Measurements from ENCODE around the gene CCDC88B. TPM values are rescaled to one million over a fixed set of nuclear protein-coding genes. Genes with fewer than 3 reads are reported as not detected.

Gene CCDC88B
- total and polyA plus RNA-seq, 2 experiments from 2014 or later, result 4.9 to 10.0 TPM

- 89% methylated on average over 8 of the region's 8 CpGs for WGBS (ENCODE audit: low lambda C conversion rate, missing lambda C conversion rate)
- TF ChIP-seq EZH2phosphoT487 (IDR thresholded peaks at IDR 0.05; ENCODE audit: low read depth, severe bottlenecking, unreplicated experiment), result no peak
- no peak for TF ChIP-seq EZH2 (IDR thresholded peaks at IDR 0.05; ENCODE audit: borderline replicate concordance)
- no peak for TF ChIP-seq CTCF (IDR thresholded peaks at IDR 0.05; ENCODE audit: poor library complexity)
- no peaks in the 10 kb centered on the region for H3K9me2 ChIP-seq (replicated peaks; ENCODE audit: insufficient read depth)
- H2AFZ ChIP-seq, result no peak overlapping the region
- no peaks in the 10 kb centered on the region for H3K27me3 ChIP-seq
- no peaks in the 10 kb centered on the region for H3K79me2 ChIP-seq
- no peaks in the 10 kb centered on the region for H3K36me3 ChIP-seq (replicated peaks; ENCODE audit: insufficient read depth, low read depth)
- H3K27ac ChIP-seq, result no peak overlapping the region
- H4K20me1 ChIP-seq (ENCODE audit: insufficient read depth, poor library complexity, severe bottlenecking), result no peaks in the 10 kb centered on the region
- H3K4me1 ChIP-seq (ENCODE audit: insufficient read depth), result peaks cover 5% of the 10 kb centered on the region
- H3K4me2 ChIP-seq, result no peak overlapping the region
- no peak for DNase-seq (ENCODE audit: low spot score)
- H3K4me3 ChIP-seq, result no peak overlapping the region
- H3K9me3 ChIP-seq (ENCODE audit: low read depth), result no peaks in the 10 kb centered on the region
These were observed 1.3 kb upstream of the CCDC88B start for GRCh38 chr11:64338716-64339115.

- Histone ChIP-seq H3K9me3 (ENCODE audit: low read depth) (no peaks in the 10 kb centered on the region), H3K79me2 (no peaks in the 10 kb centered on the region), H3K9me2 (replicated peaks; ENCODE audit: insufficient read depth) (no peaks in the 10 kb centered on the region), H3K4me3 (no peak overlapping the region), H3K27ac (no peak overlapping the region), H2AFZ (no peak overlapping the region), H3K27me3 (no peaks in the 10 kb centered on the region), H3K36me3 (replicated peaks; ENCODE audit: insufficient read depth, low read depth) (no peaks in the 10 kb centered on the region), H3K4me2 (no peak overlapping the region), H3K4me1 (ENCODE audit: insufficient read depth) (peaks cover 5% of the 10 kb centered on the region), H4K20me1 (ENCODE audit: insufficient read depth, poor library complexity, severe bottlenecking) (no peaks in the 10 kb centered on the region)
- WGBS (ENCODE audit: low lambda C conversion rate, missing lambda C conversion rate), result 79% methylated on average over 4 of the region's 4 CpGs
- no peak for DNase-seq (ENCODE audit: low spot score)
- no peak for TF ChIP-seq CTCF (IDR thresholded peaks at IDR 0.05; ENCODE audit: poor library complexity)
- TF ChIP-seq EZH2phosphoT487 (IDR thresholded peaks at IDR 0.05; ENCODE audit: low read depth, severe bottlenecking, unreplicated experiment), result no peak
- no peak for TF ChIP-seq EZH2 (IDR thresholded peaks at IDR 0.05; ENCODE audit: borderline replicate concordance)
These were observed 718 bp upstream of the CCDC88B start for GRCh38 chr11:64339286-64339685.

GRCh38 chr11:64340671-64341335 lies 799 bp downstream of the CCDC88B start:
- no peak overlapping the region for H3K4me3 ChIP-seq
- no peaks in the 10 kb centered on the region for H3K9me3 ChIP-seq (ENCODE audit: low read depth)
- TF ChIP-seq CTCF (IDR thresholded peaks at IDR 0.05; ENCODE audit: poor library complexity) (no peak), EZH2 (IDR thresholded peaks at IDR 0.05; ENCODE audit: borderline replicate concordance) (no peak), EZH2phosphoT487 (IDR thresholded peaks at IDR 0.05; ENCODE audit: low read depth, severe bottlenecking, unreplicated experiment) (no peak)
- H3K4me2 ChIP-seq, result no peak overlapping the region
- no peaks in the 10 kb centered on the region for H3K4me1 ChIP-seq (ENCODE audit: insufficient read depth)
- H2AFZ ChIP-seq, result no peak overlapping the region
- H4K20me1 ChIP-seq (ENCODE audit: insufficient read depth, poor library complexity, severe bottlenecking), result no peaks in the 10 kb centered on the region
- H3K36me3 ChIP-seq (replicated peaks; ENCODE audit: insufficient read depth, low read depth), result no peaks in the 10 kb centered on the region
- H3K79me2 ChIP-seq, result no peaks in the 10 kb centered on the region
- H3K27me3 ChIP-seq, result no peaks in the 10 kb centered on the region
- no peak overlapping the region for H3K27ac ChIP-seq
- H3K9me2 ChIP-seq (replicated peaks; ENCODE audit: insufficient read depth), result no peaks in the 10 kb centered on the region
- 42% methylated on average over 18 of the region's 33 CpGs for WGBS (ENCODE audit: low lambda C conversion rate, missing lambda C conversion rate)
- peak; percentile 34 for DNase-seq (ENCODE audit: low spot score)
